ENCODE measurements around the gene HIVEP3.

Gene HIVEP3

DNA sequence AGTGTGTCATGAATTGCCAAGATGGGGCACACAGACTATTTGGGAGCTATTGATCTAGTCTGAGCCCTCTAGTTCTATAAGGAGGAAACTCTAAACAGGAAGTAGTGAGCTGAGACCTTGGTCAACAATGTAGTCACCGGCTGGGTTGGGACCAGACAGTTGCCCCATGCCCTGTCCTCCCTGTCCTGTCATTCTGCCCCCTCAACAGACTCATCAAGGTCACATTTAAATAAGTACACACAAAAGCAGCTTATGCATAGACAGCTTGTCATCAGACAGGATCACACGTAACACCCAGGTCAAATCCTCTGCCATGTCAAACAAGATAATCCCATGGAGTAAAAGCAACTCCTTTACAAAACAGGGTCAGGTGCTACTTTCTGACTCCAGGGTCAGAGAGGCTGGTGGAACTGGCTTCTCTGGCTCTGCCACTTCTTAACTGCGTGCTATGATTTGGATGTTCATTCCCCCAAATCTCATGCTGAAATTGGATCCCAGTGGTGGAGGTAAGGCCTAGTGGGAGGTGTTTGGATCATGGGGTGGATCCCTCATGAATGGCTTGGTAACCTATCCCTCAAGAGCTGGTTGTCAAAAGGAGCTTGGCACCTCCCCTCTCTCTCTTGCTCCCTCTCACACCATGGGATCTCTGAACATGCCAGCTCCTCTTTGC lies 128.9 kb downstream of the HIVEP3 start:
- no peak for DNase-seq (ENCODE audit: low read depth)
- TF ChIP-seq, protein P1, sequence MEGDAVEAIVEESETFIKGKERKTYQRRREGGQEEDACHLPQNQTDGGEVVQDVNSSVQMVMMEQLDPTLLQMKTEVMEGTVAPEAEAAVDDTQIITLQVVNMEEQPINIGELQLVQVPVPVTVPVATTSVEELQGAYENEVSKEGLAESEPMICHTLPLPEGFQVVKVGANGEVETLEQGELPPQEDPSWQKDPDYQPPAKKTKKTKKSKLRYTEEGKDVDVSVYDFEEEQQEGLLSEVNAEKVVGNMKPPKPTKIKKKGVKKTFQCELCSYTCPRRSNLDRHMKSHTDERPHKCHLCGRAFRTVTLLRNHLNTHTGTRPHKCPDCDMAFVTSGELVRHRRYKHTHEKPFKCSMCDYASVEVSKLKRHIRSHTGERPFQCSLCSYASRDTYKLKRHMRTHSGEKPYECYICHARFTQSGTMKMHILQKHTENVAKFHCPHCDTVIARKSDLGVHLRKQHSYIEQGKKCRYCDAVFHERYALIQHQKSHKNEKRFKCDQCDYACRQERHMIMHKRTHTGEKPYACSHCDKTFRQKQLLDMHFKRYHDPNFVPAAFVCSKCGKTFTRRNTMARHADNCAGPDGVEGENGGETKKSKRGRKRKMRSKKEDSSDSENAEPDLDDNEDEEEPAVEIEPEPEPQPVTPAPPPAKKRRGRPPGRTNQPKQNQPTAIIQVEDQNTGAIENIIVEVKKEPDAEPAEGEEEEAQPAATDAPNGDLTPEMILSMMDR (conservative IDR thresholded peaks at IDR 0.05; ENCODE audit: low read depth, low read length), result no peak
- H3K4me3 ChIP-seq (ENCODE audit: low read length), result no peak overlapping the region

DNA sequence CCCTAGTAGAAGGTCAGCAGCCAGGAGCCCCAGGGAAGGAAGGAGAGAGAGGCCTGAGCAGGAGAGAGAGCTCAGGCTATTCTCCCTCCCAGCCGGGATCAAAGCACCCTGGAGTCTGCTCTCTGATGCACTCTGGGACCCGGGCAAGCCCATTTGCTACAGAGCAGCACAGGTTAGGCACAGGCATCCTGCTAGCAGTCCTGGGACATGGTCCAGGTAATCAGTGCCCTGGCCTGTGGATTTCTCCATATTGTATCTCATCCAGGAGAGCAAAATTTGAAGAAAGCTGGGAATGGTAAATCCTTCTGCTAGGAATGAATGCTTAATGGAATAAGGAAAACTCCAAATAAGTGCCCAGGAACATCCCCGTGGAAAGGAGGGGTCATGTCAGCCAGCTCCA lies 130.3 kb downstream of the HIVEP3 start:
- DNase-seq (ENCODE audit: low read depth), result no peak
- no peak overlapping the region for H3K4me3 ChIP-seq (ENCODE audit: low read length)
- TF ChIP-seq, protein P1 (conservative IDR thresholded peaks at IDR 0.05; ENCODE audit: low read depth, low read length), result no peak

- TF ChIP-seq, protein P1 (conservative IDR thresholded peaks at IDR 0.05; ENCODE audit: low read depth, low read length), result no peak
- no peak for DNase-seq (ENCODE audit: low read depth)
- no peak overlapping the region for H3K4me3 ChIP-seq (ENCODE audit: low read length)
These were observed 134.0 kb downstream of the HIVEP3 start for GRCh38 chr1:41784531-41785274.

GRCh38 chr1:41783189-41783639 lies 135.5 kb downstream of the HIVEP3 start:
- no peak for DNase-seq (ENCODE audit: low read depth)
- H3K4me3 ChIP-seq (ENCODE audit: low read length), result no peak overlapping the region
- TF ChIP-seq, protein P1 (conservative IDR thresholded peaks at IDR 0.05; ENCODE audit: low read depth, low read length), result no peak

DNA sequence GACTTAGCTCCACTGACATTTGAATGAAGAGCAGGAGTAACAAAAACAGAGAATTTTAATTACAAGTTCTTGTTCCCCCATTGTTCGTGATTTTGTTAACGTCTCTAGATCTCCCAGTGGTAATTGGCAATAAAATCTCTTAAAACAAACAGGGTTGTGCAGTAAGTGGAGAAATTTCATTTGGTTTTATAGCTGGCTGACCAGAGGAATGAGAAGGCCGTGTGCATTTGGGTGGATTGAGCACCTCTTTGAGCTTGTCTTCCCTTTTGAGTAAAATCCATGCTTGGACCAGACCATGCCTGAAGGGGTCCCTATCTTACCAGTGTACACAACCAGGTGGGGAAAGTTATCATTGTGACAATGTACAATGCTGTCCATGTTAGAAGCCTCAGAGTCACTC lies 137.8 kb downstream of the HIVEP3 start:
- TF ChIP-seq, protein P1 (conservative IDR thresholded peaks at IDR 0.05; ENCODE audit: low read depth, low read length), result no peak
- DNase-seq (ENCODE audit: low read depth), result no peak
- no peak overlapping the region for H3K4me3 ChIP-seq (ENCODE audit: low read length)

GRCh38 chr1:41780322-41780721 lies 138.4 kb downstream of the HIVEP3 start:
- no peak overlapping the region for H3K4me3 ChIP-seq (ENCODE audit: low read length)
- no peak for DNase-seq (ENCODE audit: low read depth)
- TF ChIP-seq, protein P1 (conservative IDR thresholded peaks at IDR 0.05; ENCODE audit: low read depth, low read length), result no peak

- TF ChIP-seq, protein P1 (conservative IDR thresholded peaks at IDR 0.05; ENCODE audit: low read depth, low read length), result peak; percentile 25
- no peak for DNase-seq (ENCODE audit: low read depth)
- H3K4me3 ChIP-seq (ENCODE audit: low read length), result no peak overlapping the region
These were observed 139.4 kb downstream of the HIVEP3 start for GRCh38 chr1:41779360-41779759.

All from retinal pigment epithelial cell (primary cell).